Activated CD8-positive, alpha-beta memory T cell treated with anti-CD3 and anti-CD28 coated beads for 24 hours (primary cell): ENCODE results near the gene TMED10.
A peak's percentile ranks its signal among the peaks of the same experiment; 100 is the strongest.
"Not testable (repeated sequence)": the region's sequence is repeated elsewhere in the genome, so short reads cannot be mapped to it uniquely, and the experiment has no call there.

Experiments
- DNase-seq: peaks from one replicate; pipeline ENCODE4 v3.0.0-alpha.2; 2020

TMED10 gene

DNA sequence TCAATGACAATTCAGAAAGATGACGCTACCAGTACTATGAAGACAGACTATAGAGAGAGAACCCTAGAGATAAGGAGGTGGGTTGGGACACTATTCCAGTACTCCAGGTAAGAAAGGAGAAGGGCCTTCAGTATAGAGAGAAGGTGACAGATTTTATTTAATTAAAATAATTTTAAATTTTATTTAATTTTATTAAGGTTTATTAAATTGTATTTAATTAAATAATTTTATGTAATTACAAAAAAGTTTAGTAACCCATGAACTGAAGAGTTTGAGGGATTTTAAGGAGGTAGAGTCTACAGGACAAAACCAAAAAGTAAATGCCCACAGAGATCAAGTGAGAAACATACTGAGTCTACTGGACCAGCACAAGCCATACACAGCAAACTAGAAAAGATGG lies 20.3 kb downstream of the TMED10 start:
- DNase-seq: no peak

DNA sequence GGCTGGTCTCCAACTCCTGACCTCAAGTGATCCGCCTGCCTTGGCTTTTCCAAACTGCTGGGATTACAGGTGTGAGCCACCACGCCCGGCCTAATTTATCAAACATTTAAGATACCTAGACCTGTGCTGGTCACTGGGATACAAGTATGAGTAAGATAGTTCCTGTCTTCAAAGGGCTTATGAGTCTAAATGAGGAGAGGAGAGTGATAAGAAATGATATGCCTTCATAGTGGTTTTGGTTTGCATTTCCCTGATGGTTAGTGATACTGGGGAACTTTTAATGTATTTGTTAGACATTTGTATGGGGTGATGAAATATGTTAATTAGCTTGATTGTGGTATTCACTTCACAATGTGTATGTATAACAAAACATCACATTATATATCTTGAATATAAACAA lies 21.2 kb downstream of the TMED10 start:
- DNase-seq: no peak

DNA sequence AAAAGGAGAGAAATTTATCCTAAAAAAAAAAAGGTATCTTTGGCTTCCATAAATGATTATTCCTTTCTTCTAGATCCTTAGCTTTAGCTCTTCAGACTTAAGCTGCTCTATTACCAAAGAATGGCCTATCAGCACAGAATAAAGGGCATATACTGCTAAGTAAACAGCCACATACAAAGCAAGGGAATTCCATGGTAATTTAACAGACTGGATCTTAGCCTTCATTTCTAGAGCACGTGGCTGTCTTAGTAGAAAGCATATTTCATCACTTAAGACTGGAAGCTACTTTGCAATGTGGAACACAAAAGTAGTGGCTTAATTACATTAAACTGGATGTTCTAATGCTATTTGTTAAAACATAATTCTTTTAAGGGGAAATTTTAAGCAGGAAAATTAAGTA lies 23.1 kb downstream of the TMED10 start:
- DNase-seq: no peak

DNA sequence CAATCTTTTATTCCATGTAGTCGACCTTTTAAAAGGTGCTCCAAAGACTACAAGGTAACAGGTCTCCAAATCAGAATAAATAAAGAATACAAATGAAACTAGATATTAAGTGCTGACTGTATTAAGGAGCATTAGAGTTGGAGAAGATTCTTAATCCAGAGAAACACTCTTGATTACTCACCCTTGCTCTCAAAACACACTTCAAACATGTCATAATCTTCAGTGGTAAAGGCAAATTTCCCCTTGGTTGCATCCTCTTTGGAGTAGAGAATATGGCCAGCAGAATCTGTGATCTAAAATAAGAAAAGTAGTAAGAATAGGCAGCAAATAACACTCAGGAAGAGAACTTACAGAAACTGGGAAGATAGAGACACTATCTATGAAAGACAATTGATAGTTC lies 24.6 kb downstream of the TMED10 start:
- no peak for DNase-seq

DNA sequence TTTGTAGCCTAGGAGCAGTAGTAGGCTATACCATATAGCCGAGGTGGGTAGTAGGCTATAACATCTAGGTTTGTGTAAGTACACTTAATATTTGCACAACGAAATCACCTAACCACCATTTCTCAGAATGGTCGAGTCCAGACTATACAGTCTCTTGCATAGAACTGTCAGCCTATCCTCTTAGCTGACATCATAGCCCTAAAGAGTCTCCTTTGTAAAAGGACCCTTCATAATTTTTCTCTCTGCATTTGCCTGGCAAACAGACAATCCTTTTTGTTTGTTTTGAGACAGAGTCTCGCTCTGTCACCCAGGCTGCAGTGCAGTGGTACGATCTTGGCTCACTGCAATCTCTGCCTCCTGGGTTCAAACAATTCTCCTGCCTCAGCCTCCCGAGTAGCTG lies 25.8 kb downstream of the TMED10 start:
- not testable (repeated sequence) for DNase-seq

DNA sequence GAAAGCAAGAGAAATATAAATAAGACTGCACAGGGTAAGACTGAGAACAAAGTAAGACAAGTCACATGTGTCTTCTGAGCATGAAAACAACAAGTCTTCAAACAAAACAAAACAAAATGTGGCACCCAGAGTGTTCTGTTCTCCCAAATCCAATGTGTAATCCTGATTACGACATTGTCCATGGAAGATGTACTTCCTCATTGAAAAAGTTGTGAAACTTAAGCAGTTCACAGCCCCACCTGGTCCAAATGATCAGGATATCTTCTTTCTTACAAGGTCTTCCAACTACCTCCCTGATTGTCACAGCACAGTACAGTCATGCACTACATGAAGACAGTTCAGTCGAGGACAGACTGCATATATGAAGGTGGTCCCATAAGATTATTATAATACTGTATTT lies 26.3 kb downstream of the TMED10 start:
- DNase-seq: no peak

DNA sequence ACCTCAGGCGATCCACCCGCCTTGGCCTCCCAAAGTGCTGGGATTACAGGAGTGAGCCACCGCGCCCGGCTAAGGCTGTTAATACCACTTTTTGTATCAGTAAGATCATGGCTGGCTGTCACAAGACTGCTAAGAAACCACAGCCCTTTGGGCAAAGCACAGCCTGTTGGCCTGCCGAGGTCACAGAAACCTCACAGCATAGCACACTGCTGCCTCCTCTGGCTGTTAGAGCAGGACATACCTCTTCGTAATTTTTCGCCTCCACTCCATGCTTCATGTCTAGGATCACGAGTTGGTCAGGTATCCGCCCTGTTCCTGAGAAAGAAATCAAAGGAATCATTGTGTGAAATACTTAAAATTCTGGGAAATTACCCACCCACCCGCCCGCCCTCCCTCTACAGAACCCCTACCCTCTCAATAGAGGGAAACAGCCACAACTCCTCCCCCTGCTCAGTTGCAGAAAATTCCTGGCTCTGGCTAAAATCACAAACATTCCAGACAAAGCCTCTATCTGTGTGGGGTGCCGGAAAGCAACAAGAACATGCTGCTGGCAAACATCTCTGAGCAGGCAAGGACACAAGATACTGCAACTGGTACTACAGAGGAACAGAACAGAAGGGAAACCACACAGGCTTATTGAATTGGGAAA lies 28.9 kb downstream of the TMED10 start:
- DNase-seq: no peak

DNA sequence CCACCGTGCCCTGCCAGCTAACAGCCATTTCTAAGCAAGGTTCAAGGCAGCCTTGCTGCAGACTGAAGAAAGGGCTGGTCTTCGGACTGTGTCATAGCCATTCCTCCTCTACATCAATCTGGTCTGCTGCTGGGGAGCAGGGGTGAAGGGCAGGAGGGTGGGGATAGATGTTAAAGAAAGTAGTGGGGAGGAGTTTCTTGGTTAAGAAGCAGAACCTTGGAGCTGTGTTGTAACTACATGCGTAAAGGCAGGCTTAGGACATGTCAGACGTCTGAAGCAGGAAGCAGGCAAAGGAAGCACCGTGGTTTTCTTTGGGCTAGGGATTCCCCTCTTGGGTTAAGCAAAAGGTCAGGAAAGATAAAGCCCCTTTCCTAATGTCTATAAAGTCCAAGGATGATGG lies 31.5 kb downstream of the TMED10 start:
- no peak for DNase-seq

DNA sequence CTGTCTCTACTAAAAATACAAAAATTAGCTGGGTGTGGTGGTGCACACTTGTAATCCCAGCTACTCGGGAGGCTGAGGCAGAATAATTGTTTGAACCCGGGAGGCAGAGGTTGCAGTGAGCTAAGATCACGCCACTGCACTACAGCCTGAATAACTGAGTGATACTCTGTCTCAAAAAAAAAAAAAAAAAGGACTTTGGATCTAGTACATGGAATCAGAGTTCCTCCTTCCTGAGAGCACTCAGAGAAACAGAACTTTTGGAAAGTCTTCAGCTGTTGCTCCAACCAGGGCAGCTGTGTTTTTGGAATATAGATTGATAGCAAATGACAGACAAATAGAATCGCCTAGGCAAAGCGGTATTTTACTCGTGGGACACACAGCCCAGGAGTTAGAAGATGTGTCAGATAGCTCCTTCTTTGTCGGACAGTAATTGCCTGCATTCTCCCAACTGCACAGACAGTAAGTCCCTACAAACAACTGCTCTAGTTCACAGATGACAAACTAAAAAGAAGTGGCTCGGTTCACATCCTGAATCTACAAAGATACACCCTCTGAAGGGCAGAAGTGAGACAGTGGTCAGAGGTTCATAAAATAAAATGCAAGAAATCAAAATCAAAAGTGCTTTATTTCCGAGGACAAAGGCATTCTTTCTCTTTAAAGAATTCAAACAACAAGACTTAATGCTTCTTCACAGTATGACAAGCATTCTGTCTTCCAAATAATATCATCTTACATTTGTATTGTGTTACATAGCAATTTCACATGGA lies 32.5 kb downstream of the TMED10 start:
- DNase-seq: no peak

DNA sequence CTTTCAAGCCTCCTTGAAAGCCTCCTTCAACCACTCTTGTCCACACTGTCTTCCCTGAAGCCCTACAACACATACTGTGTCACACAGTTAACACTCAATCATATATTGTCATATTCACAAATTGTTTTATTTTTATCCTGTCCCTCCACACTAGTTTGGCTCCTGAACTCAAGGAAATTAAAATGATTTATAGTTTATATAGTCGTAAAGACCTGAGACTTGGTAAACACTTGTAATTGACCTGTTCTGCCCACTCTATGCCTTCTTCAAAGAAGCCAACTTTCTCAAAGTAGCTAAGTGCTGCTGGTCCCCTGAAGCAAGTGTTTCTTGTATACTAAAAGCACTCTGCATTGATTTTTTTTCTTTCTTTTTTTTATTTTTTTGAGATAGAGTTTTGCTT lies 33.9 kb downstream of the TMED10 start:
- DNase-seq: no peak

DNA sequence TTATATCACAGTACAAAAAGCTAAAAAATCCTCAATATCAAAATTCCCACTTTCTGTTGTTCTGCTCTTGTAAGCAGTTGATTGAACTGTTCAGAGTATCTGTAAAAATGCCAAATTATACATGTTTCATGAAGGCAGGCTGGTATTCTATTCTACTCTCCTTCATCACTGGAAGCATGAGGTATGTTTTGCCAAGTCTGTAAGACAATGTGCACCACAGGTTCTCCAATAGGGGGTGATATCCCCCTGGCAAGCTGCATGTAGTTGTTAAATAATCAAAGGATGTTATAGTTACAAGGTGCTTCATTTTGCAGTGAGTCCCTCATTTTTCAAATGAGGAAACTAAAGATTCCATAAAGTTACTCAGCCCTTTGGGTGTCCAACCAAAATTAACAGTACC lies 34.4 kb downstream of the TMED10 start:
- no peak for DNase-seq

DNA sequence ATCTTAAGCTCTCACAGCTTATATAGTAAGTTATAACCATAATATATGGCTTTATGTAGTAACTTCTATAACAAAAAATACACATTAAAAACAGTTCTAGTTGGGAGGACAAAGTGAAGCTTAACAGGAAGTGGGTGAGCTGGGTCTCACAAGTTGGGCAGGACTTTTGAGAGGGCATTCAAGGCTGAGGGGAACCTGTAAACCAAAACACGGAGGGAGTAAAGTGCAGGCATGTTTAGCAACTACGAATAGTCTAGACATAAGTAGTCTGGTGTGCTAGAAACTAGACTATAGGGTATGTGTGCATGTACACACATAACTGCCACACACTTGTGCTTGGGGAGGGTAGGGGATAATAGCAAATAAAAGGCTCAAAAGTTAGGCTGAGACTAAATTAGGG lies 35.4 kb downstream of the TMED10 start:
- no peak for DNase-seq

DNA sequence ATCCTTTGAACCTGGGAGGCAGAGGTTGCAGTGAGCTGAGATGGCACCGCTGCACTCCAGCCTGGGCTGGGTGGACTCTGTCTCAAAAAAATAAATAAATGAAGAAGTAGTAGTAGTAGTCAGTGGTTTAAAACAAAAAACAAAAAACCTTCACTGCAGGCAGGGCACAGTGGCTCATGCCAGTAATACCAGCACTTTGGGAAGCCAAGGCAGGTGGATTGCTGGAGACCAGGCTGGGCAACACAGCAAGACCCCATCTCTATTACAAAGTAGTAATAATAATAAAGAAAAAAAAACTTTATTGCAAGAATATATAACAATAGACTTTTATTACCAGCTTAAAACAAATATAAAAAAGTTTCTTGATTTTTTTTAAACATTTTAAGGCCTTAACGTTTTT lies 35.8 kb downstream of the TMED10 start:
- no peak for DNase-seq

DNA sequence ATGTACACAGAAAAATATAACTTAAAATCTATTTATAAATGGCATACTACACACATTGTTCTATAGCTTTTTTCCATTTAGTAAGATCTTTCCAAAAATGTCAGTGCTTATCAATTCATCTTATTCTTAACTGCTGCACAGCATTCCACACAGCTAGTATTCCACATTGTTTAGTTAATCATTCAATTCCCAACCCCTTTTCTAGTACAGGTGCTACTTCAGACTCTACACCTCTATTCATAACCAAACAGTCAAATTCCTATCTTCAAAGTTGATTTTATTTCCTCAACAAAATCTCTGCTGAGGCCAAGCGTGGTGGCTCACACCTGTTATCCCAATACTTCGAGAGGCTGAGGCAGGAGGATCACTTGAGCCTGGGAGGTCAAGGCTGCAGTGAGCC lies 37.2 kb downstream of the TMED10 start:
- no peak for DNase-seq

DNA sequence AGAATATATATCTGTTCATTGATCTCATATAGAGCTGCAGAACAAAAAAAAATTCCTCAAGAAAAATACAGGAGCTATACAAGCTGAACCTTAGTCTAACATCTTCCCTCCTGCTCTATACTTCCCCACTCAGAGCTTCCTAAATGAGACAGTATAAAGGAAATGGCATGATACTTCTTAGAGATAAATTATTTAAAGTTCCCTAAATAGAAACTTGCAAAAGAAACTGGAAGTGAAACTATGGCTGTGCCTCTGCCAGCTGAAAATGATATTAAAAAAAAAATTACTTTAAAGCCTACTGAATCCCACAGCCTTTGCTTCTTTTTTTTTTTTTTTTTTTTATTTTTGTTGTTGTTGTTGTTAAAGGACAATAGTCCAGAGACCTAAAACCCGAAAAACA lies 37.9 kb downstream of the TMED10 start:
- no peak for DNase-seq

DNA sequence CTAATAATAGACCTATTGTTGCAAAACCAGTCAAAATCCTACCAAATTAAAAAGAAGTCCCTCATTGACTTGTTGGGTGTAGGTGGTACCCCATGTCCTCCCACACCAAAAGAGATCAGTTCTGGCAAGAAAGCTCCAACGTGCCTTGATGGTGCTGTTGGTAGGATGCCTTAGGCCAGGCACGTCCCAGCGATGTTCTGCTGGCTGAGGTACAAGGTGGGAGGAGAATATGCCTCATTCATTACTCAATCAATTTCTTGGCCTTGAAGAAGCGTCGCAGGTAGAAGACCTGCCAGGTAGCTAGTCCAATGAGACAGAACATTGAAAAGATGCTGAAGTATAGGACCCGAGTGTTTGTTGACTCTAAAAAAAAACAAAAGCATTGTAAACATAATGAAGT lies 41.8 kb downstream of the TMED10 start:
- no peak for DNase-seq

DNA sequence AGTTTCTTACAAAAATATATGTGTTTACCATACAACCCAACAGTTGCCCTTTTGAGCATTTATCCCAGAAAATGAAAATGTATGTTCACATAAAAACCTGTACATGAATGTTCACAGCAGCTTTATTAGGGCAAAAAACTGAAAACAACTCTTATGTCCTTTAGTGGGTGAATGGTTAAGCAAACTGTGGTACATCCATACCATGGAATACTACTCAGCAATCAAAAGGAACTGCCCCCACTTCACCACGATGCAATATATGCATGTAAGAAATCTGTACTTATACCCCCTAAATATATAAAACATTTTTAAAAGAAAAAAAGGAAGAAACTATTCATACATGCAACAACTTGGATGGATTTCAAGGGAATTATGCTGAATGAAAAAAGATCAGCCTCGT lies 42.8 kb downstream of the TMED10 start:
- DNase-seq: no peak

DNA sequence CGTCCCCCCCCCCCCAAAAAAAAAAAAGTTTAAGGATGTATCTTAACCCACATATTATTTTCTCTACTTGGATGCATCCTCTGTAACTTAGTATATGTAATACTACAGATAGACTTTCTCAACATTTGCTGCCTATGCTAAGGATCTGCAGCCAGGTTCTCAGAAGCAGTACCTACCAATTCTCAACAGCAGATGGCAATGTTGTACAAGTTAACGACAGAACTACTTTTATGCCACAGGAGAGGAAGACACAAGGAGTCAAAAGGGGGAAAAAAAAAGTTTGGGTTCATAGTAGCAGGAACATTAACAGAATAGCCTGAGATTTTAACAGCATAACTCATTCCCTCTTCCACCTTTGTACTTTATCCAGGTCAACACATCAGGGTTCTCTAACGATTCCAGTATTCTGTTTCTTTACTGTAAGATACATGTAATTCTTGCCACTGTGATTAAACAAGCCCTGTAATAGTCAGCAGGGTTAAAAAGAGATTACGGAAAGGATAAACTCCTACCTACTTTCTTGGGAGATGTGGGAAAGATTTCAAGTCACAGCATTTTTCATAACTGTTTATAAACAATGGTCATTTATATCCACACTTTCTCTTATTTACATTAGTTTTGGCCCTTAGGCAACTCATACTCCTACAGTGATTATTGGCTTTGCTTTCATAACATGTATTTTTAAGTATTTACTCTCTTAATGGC lies 43.9 kb downstream of the TMED10 start:
- DNase-seq: no peak

DNA sequence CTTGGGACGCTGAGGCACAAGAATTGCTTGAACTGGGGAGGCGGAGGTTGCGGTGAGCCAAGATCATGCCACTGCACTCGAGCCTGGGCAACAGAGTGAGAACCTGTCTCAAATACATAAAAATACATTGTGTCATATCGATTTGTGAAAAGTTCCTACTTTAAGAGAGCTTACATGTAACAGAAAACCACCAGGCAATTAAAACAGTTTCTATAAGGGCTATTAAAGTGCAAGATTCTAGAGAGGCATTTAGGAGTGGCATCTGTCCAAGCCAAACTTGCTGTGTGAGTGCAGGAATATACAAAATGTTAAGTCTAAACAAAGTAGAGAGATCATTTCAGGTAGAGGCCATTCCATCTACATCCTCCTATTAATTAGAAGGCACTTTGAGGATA lies 47.8 kb downstream of the TMED10 start:
- DNase-seq: no peak

DNA sequence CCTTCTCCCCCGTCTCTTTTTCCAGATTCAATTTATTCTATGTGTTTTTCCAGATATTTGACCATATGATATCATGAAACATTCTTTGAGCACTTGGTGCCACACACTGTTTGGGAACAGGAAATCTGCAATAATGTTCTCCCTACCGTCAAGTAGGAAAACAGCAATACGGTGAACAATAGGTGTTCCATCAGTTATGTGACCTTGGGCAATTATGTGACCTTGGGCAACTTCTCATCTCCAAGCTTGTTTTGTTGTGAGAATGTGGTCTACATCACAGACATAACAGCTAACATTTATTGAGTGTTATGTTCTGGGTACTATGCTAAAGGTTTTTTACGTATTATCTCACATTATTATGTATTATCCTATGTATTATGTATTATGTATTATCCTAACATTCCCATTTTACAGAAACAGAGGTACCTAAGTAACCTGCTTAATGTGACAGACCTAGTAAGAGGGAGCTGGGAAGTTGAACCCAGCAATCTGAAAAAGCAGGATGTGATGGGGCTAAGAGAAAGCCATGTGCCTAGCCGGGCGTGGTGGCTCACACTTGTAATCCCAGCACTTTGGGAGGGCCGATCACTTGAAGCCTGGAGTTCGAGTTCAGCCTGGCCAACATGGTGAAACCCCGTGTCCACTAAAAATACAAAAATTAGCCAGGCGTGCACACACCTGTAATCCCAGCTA lies 48.4 kb downstream of the TMED10 start:
- no peak for DNase-seq

DNA sequence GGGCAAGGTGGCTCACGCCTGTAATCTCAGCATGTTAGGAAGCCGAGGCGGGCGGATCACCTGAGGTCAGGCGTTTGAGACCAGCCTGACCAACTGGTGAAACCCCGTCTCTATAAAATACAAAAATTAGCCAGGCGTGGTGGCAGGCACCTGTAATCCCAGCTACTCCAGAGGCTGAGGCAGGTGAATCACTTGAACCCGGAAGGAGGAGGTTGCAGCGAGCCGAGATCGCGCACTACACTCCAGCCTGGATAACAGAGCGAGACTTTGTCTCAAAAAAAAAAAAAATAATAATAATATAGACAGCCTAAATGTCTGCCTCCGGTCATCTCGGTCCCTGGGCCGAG lies 49.0 kb downstream of the TMED10 start:
- DNase-seq: not testable (repeated sequence)

DNA sequence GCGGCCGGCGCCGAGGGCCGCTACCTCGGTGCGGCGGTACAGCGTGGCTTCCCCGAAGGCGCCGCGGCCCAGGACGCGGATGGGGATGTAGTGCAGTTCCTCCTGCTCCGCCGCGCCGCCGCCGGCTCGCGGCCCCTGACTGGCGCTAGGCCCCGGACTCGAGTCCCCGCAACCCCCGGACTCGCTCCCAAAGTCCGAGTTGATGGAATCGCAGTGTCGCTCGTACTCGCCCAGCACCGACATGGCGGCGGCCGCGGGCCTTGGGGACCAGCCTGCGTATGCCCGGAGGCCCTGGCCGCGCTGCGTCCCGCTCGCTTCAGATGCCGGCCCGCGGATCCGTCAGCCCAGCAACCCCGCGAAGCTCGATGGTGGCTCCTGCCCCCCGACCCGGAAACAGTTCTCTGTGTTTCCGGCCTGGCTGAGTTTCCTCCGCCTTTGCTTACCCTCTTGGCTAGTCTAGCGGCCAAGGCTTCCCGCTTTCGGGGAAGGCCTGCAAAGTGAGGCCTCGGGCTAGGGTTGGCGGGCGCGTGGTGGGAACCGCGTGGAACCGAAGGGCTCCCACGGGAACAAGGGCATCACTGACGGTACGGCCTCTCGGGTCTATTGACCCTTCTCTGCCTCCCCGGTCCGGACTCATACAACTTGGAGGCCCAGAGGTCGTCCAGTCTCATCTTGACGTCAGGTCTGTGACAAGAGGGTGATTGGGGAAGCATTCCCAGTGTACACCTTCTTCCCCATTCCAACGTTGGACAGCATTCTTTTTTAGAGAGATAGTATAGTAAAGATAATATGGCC lies 49.5 kb downstream of the TMED10 start, which contains the start of gene NEK9:
Gene NEK9, minus strand, starts transcription at position 370 of the 795 bp plus-strand sequence. Its CDS starts 127 bp downstream, at position 243.
- DNase-seq: peak; percentile 95

DNA sequence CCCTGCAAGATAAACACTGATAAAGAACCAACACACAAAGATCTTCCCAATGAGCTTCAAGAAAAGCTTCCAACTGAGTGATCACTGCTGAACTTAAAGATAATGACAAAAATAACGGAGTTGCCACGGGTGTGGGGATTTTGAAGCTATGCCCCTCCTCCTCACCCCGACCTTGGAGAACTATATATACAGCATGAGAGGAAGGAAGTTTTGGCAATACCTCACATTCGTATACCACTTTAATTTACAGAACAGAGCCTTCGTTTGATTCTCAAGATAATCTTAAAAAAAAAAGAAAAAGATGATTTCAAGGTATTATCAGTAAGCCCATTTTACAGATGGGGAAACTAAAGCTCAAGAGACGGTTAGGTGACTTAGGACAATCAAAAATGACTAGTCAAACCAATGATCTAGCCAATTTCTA lies 50.3 kb downstream of the TMED10 start:
- DNase-seq: no peak
